ENCODE results near the gene KRABD2.
"Not testable (repeated sequence)": the region's sequence is repeated elsewhere in the genome, so short reads cannot be mapped to it uniquely, and the experiment has no call there.

The KRABD2 gene

DNA sequence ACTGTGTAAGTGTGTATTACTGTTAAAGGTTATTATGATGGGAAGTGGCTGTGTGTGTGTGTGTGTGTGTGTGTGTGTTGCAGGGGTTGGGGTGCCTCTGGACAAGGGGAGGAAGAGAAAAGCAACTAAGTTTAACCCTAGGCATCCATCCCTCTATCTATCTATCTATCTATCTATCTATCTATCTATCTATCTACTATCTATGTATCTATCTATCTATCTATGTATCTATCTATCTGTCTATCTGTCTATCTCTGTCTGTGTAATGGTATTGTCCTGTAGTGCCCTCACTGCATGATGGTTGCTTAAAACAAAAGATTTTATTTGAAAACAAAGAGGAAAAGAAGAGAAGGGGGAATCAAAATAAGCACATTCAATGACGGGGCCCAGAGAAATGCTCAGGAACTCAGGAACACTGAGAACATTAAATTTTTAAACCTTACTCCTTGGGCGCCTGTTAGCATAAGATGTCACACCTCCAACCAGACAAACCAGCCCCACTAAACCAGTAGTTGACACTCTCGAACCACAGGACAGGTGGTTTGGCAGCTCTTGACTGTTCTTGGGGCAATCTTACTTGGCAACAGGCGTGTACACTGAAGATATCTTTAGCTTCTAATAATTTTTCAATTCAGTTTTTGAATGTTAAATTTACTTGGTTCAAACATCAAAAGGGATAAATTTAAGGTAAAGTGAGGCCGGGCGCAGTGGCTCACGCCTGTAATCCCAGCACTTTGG, 11.6 kb upstream of the KRABD2 start:
- no peak overlapping the region for H3K27ac Mint-ChIP-seq
- ChIA-PET POLR2A (no interaction called here), CTCF (no interaction called here)
- DNase-seq: no peak
- H3K9me3 Mint-ChIP-seq: no peaks in the 10 kb centered on the region
- peaks cover under 1% of the 10 kb centered on the region for H3K36me3 Mint-ChIP-seq (ENCODE audit: low read depth)
- H3K27me3 Mint-ChIP-seq: no peaks in the 10 kb centered on the region
- peaks cover 25% of the 10 kb centered on the region for H3K4me1 Mint-ChIP-seq
- no peak overlapping the region for H3K4me3 Mint-ChIP-seq

DNA sequence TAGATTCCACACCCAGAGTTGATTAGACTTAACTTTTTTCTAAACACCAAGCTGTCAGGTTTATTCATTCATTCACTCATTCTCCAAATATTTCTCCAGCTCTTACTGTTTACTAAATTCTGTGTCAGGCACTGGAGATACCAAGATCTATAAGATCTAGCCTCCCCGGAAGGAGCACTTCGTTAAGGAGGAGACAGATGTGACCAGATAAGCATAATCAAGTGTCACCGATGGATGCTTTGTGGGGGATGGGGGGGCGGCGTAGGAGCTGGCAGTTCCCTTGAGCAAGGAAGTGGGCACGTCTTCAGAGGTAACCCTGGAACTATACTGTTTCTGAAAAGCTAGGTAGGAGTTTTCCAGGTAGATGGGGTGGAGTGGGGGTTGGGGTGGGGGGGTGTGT, 10.3 kb upstream of the KRABD2 start:
- no peaks in the 10 kb centered on the region for H3K27me3 Mint-ChIP-seq
- CTCF ChIA-PET: interaction anchor here (0.9 to 1.5 kb wide), 3 partner anchors 9 to 50 kb away, joined by 3 to 4 read pairs (median 3); no protein-coding TSS in a partner anchor
- H3K4me3 Mint-ChIP-seq: no peak overlapping the region
- no peak for DNase-seq
- peaks cover 13% of the 10 kb centered on the region for H3K36me3 Mint-ChIP-seq (ENCODE audit: low read depth)
- H3K27ac Mint-ChIP-seq: no peak overlapping the region
- peaks cover 34% of the 10 kb centered on the region for H3K4me1 Mint-ChIP-seq
- H3K9me3 Mint-ChIP-seq: no peaks in the 10 kb centered on the region
- POLR2A ChIA-PET: no interaction called here

DNA sequence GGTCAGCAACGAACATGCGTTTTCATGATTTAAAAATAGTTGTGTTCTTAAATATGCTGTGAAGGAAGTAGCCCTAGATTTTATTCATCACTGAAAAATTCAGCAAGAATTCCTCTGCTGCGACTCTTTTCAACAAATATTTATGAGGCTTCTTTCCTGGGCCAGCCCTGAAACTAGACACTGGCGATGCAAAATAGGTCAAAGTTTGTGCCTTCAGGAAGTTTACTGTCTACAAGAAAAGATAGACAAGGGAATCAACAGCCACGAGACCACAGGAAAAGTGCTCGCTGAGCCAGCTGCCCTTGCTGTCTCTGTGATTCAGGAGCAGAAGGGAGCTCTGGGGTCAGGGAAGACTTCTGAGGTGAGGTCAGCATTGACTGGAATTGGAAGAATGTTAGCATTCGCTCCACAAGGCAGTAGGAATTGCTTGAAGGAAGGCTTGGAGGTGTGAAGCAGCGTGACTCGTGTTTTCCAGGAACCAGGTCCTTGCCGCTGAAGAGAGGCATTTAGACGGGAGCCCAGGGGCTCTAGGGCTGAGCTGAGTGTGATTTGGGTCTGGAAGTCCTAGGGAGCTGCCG, 8.4 kb upstream of the KRABD2 start:
- ChIA-PET CTCF (no interaction called here), POLR2A (no interaction called here)

DNA sequence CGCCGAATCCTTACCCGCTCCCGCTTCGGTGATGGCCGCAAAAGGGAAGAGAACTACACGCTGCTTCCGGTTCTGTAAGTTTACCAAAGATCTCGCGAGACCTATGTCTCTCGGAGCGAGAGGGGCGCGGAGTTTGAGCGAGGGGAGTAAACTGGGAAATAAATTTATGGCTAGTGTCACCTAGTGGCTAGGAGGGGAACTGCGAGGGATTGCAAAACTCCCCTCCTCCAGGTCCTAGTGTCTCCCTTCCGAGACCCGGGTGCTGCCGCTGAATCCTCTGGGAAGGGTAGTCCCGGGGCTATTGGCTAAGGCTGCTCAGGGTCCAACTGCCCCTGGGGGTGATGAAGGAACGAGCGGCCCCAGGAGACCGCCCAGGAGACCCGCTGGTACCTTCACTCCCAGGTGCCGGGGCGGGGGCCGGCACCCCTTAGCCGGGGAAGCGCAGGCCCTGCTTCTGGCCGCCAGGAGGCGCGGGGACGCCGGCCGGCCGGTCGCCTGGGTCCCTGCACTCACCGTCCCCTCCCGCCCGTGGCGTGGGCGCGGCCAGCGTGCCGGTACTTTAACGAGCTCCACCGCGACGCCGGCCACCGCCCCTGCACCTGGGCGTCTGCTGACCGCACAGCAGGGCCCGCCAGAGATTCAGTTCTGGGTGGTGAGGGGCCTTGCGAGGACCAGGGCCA, 6.8 kb upstream of the KRABD2 start, which contains the start of gene RPL26:
Gene RPL26 (minus strand): TSS at position 51 of the 680 bp plus-strand sequence. CDS start 883 bp downstream, outside the sequence.
- Mint-ChIP-seq H3K27ac (peak within 1 kb of the TSS; percentile 75), H3K27me3 (no peaks in the 10 kb centered on the region), H3K4me1 (peaks cover 67% of the 10 kb centered on the region), H3K36me3 (ENCODE audit: low read depth) (peaks cover 46% of the 10 kb centered on the region), H3K9me3 (no peaks in the 10 kb centered on the region), H3K4me3 (peak within 1 kb of the TSS; percentile 87)
- POLR2A ChIA-PET: interaction anchor here (0.6 to 2.9 kb wide), 22 partner anchors 8 to 513 kb away, joined by 3 to 20 read pairs (median 4); partner anchors contain the start of genes BORCS6, CTC1 and NDEL1
- CTCF ChIA-PET: interaction anchor here (0.6 to 4.2 kb wide), 24 partner anchors 8 to 776 kb away, joined by 3 to 34 read pairs (median 5); partner anchors contain the start of genes NDEL1, RNF222 and SLC25A35
- peak; percentile 97 for DNase-seq

More for the DNA sequence above, 8.4 kb upstream of the KRABD2 start:
- peak overlapping the region; percentile 87 for H3K4me3 Mint-ChIP-seq
- H3K9me3 Mint-ChIP-seq: no peaks in the 10 kb centered on the region
- no peak for DNase-seq
- peaks cover 31% of the 10 kb centered on the region for H3K36me3 Mint-ChIP-seq (ENCODE audit: low read depth)
- H3K4me1 Mint-ChIP-seq: peaks cover 52% of the 10 kb centered on the region
- H3K27me3 Mint-ChIP-seq: no peaks in the 10 kb centered on the region
- peak overlapping the region; percentile 71 for H3K27ac Mint-ChIP-seq

DNA sequence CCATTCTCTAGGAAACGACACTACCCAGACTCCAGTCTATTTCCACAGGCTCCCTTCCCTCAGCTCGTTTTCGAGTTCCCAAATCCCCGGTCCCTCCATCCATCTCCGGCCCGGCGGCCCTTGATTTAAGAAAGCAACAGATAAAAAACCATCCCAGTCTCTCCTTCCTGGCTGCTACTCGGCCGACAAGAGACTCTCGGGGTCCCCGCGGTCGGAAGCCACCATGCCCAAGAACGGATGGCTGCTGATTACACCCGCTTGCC, 6.3 kb upstream of the KRABD2 start:
- H3K27ac Mint-ChIP-seq: peak overlapping the region; percentile 75
- no peaks in the 10 kb centered on the region for H3K27me3 Mint-ChIP-seq
- peak overlapping the region; percentile 87 for H3K4me3 Mint-ChIP-seq
- no peak for DNase-seq
- no peaks in the 10 kb centered on the region for H3K9me3 Mint-ChIP-seq
- H3K36me3 Mint-ChIP-seq (ENCODE audit: low read depth): peaks cover 51% of the 10 kb centered on the region
- POLR2A ChIA-PET: interaction anchor here (0.9 to 2.9 kb wide), 7 partner anchors 11 to 363 kb away, joined by 3 to 20 read pairs (median 4); partner anchors contain the start of gene CTC1
- H3K4me1 Mint-ChIP-seq: peaks cover 69% of the 10 kb centered on the region
- CTCF ChIA-PET: interaction anchor here (1.1 to 4.2 kb wide), 5 partner anchors 25 to 364 kb away, joined by 3 to 34 read pairs (median 3); no protein-coding TSS in a partner anchor

DNA sequence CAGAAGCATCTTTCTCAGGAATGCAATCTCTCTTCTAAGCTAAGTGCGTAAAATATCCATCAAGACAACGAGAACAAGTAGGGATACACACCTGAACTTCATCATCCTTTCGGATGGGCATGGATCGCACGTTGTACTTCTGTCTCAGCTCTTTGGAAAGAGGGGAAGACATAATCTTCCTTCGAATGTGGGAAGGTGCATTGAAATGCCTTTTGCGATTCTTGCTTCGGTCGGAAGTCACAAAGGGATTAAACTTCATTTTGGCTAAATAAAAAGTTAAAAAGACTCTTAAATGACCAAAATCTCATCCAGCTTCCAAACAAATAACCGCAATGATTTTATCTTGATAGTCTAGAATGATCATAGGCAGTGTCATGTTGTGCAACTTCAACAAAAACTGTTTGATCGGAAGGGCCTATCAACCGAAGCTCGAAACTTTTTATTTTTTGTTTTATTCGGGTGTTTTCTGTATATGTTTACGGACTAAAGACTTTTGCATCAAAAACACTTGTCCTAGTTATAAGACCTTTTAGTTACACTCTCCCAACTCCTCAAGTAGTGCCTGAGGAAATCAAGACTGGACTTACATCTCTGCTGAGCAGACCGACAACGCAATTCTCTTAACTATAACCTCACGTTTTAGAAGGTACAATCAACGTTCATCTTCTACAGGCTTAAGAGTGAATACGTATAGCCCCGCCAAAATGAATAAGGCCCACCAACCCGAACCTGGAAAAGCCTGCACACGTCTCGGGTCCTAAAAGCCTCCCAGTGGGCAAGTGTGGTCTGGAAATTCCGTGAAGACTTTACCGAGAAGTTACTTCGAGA, 5.8 kb upstream of the KRABD2 start:
- Mint-ChIP-seq H3K9me3 (no peaks in the 10 kb centered on the region), H3K4me1 (peaks cover 74% of the 10 kb centered on the region), H3K36me3 (ENCODE audit: low read depth) (peaks cover 56% of the 10 kb centered on the region), H3K27ac (peak overlapping the region; percentile 75), H3K27me3 (no peaks in the 10 kb centered on the region), H3K4me3 (peak overlapping the region; percentile 87)
- ChIA-PET CTCF (interaction anchor here (1.1 to 4.2 kb wide), 6 partner anchors 25 to 364 kb away, joined by 3 to 34 read pairs (median 3); no protein-coding TSS in a partner anchor), POLR2A (interaction anchor here (0.7 to 2.9 kb wide), 12 partner anchors 12 to 363 kb away, joined by 3 to 20 read pairs (median 4); partner anchors contain the start of gene CTC1)
- DNase-seq: no peak

DNA sequence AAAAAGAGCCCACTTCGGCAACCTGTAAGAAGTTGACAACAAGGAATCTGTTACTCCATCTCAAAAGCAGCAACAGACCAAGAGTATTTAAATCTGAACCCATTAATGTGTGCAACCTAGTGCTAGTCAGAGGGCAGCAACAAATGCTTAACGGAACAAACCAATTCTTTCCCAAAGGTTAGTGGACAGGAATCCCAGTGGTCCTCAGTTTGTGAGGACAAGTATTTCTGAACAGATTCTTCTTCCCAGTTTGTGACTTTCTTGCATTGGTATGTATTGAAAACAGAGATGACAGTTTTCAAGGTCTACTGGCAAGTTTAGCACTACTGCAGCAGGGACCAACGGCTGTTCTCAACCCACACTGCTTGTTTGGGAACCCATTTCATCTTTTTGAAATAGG, 3.5 kb upstream of the KRABD2 start:
- Mint-ChIP-seq H3K27me3 (no peaks in the 10 kb centered on the region), H3K36me3 (ENCODE audit: low read depth) (peaks cover 72% of the 10 kb centered on the region), H3K4me3 (peak overlapping the region; percentile 87), H3K27ac (no peak overlapping the region), H3K4me1 (peaks cover 82% of the 10 kb centered on the region), H3K9me3 (no peaks in the 10 kb centered on the region)
- ChIA-PET CTCF (interaction anchor here (0.6 to 0.7 kb wide), 2 partner anchors 57 to 156 kb away, joined by 4 to 5 read pairs; no protein-coding TSS in a partner anchor), POLR2A (interaction anchor here (0.9 to 1.8 kb wide), 3 partner anchors 41 to 57 kb away, joined by 3 to 5 read pairs (median 3); partner anchors contain the start of genes NDEL1 and ODF4)
- DNase-seq: no peak

DNA sequence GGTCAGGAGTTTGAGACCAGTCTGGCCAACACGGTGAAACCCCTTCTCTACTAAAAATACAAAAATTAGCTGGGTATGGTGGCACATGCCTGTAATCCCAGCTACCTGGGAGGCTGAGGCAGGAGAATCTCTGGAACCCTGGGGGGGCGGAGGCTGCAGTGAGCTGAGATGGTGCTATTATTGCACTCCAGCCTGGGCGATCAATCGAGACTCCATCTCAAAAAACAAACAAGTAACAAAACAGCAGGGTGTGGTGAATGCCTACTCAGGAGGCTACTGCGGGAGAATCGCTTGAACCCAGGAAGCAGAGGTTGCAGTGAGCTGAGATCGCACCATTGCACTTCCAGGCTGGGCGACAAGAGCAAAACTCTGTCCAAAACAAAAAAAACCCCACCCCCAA, 1.6 kb upstream of the KRABD2 start:
- Mint-ChIP-seq H3K36me3 (ENCODE audit: low read depth) (peaks cover 72% of the 10 kb centered on the region), H3K27ac (peak overlapping the region; percentile 56), H3K4me1 (peaks cover 71% of the 10 kb centered on the region)
- not testable (repeated sequence) for H3K9me3 Mint-ChIP-seq, DNase-seq, H3K27me3 Mint-ChIP-seq, H3K4me3 Mint-ChIP-seq
- ChIA-PET CTCF (interaction anchor here (1.2 kb wide), 1 partner anchor 132 kb away, joined by 4 read pairs; no protein-coding TSS in a partner anchor), POLR2A (interaction anchor here (1.0 to 3.1 kb wide), 3 partner anchors 9 to 131 kb away, joined by 3 to 18 read pairs (median 6); partner anchors contain the start of genes CTC1 and NDEL1)

DNA sequence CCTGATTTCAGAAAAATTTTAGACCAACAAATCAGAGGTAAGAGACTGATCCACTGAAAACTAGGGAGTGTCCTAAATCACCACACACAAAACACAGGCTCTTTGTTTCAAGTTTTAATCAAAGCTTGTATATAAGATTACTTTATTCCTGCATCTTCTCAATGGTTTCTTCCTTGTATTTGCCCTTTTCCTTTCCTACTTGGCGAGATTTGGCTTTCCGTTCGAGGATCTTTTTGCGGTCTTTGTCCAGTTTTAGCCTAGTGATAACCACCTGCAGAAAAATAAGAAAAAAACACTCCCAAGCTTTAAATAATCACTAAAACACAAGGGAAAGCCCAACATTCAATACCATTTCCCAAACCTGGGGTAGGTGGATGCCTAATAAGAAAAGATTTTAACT, 918 bp upstream of the KRABD2 start:
- CTCF ChIA-PET: interaction anchor here (0.9 to 2.8 kb wide), 15 partner anchors 9 to 577 kb away, joined by 3 to 11 read pairs (median 4); partner anchors contain the start of genes ALOXE3, BORCS6 and SLC25A35
- no peak for DNase-seq
- Mint-ChIP-seq H3K36me3 (ENCODE audit: low read depth) (peaks cover 65% of the 10 kb centered on the region), H3K9me3 (no peaks in the 10 kb centered on the region), H3K27me3 (no peaks in the 10 kb centered on the region), H3K27ac (peak overlapping the region; percentile 80), H3K4me3 (no peak overlapping the region), H3K4me1 (peaks cover 65% of the 10 kb centered on the region)
- POLR2A ChIA-PET: interaction anchor here (1.0 to 3.1 kb wide), 9 partner anchors 8 to 204 kb away, joined by 3 to 18 read pairs (median 6); partner anchors contain the start of genes BORCS6, CTC1, NDEL1 and SLC25A35

DNA sequence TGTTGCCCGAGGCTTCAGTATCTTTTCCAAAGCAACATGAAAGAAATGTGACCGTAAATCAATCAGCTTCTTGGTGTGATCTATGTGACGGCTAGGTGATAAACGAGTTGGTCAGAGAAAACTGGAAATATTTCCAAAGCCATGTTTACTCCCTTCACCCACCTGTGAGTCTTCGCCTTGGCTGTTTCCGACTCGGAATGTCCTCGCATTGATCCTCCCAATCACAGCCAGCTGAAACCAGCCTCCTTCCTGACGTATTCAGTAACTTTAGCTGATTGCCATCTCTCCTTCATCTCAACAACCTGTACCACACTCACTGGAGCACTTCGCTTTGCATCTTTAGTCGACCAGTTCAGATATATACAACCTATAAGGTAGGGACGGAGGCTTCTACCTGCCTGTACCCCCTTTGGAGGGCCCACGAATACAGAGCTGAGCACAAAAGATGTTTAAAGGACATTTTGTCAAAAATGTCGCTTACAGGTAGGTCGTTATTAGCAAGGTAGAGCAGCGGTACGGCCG, 705 bp downstream of the KRABD2 start:
- CTCF ChIA-PET: interaction anchor here (0.7 to 2.8 kb wide), 6 partner anchors 8 to 186 kb away, joined by 3 to 11 read pairs (median 6); partner anchors contain the start of gene BORCS6
- POLR2A ChIA-PET: interaction anchor here (0.7 to 3.1 kb wide), 8 partner anchors 11 to 202 kb away, joined by 3 to 18 read pairs (median 4); partner anchors contain the start of genes CTC1, PFAS and SLC25A35
- Mint-ChIP-seq H3K4me3 (peak overlapping the region; percentile 75), H3K27ac (peak overlapping the region; percentile 80), H3K27me3 (no peaks in the 10 kb centered on the region), H3K36me3 (ENCODE audit: low read depth) (peaks cover 51% of the 10 kb centered on the region), H3K9me3 (no peaks in the 10 kb centered on the region), H3K4me1 (peaks cover 52% of the 10 kb centered on the region)
- DNase-seq: no peak

DNA sequence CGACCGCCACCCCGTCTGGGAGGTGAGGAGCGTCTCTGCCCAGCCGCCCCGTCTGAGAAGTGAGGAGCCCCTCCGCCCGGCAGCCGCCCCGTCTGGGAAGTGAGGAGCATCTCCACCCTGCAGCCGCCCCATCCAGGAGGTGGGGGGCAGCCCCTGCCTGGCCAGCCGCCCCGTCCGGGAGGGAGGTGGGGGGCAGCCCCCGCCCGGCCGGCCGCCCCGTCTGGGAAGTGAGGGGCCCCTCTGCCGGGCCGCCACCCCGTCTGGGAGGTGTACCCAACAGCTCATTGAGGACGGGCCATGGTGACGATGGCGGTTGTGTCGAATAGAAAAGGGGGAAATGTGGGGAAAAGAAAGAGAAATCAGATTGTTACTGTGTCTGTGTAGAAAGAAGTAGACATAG, 2.6 kb downstream of the KRABD2 start:
- H3K4me3 Mint-ChIP-seq, CTCF ChIA-PET, DNase-seq, H3K27ac Mint-ChIP-seq, H3K27me3 Mint-ChIP-seq, POLR2A ChIA-PET, H3K9me3 Mint-ChIP-seq: not testable (repeated sequence)
- H3K36me3 Mint-ChIP-seq (ENCODE audit: low read depth): peaks cover 47% of the 10 kb centered on the region
- H3K4me1 Mint-ChIP-seq: peaks cover 34% of the 10 kb centered on the region

DNA sequence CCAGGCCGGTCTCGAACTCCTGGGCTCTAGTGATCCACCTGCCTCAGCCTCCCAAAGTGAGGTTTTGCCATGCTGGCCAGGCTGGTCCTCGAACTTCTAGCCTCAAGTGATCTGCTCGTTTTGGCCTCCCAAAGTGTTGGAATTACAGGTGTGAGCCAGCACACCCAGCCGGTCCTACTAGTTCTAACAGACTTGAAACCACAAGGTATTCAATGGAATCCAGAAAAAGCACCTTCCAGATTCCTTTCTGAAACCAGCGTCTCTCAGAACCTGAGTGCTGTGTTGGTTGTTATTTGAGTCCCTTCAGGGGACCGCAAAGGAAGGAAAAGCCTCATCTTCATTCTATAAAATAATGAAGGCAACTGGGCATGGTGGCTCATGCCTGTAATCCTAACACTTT, 4.1 kb downstream of the KRABD2 start:
- Mint-ChIP-seq H3K4me1 (peaks cover 21% of the 10 kb centered on the region), H3K36me3 (ENCODE audit: low read depth) (peaks cover 33% of the 10 kb centered on the region), H3K27ac (no peak overlapping the region), H3K4me3 (no peak overlapping the region), H3K27me3 (no peaks in the 10 kb centered on the region), H3K9me3 (no peaks in the 10 kb centered on the region)
- POLR2A ChIA-PET: no interaction called here
- no peak for DNase-seq
- CTCF ChIA-PET: no interaction called here

Data from activated CD4-positive, alpha-beta memory T cell treated with anti-CD3 and anti-CD28 coated beads, Interleukin-2, amount 10 ng/mL, durations not matched to agents 7 days and 5 days (primary cell).